ENCODE measurements around the gene TICRR.

- TF ChIP-seq POLR2AphosphoS5 (IDR thresholded peaks at IDR 0.05) (no peak), POLR2A (IDR thresholded peaks at IDR 0.05) (no peak)
- TF ChIP-seq, protein P1, sequence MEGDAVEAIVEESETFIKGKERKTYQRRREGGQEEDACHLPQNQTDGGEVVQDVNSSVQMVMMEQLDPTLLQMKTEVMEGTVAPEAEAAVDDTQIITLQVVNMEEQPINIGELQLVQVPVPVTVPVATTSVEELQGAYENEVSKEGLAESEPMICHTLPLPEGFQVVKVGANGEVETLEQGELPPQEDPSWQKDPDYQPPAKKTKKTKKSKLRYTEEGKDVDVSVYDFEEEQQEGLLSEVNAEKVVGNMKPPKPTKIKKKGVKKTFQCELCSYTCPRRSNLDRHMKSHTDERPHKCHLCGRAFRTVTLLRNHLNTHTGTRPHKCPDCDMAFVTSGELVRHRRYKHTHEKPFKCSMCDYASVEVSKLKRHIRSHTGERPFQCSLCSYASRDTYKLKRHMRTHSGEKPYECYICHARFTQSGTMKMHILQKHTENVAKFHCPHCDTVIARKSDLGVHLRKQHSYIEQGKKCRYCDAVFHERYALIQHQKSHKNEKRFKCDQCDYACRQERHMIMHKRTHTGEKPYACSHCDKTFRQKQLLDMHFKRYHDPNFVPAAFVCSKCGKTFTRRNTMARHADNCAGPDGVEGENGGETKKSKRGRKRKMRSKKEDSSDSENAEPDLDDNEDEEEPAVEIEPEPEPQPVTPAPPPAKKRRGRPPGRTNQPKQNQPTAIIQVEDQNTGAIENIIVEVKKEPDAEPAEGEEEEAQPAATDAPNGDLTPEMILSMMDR (IDR thresholded peaks at IDR 0.05), result no peak
Observed at GRCh38 chr15:89630974-89631901, 56.0 kb downstream of the TICRR start.

Measured in upper lobe of left lung (tissue), 4 donors.